DOHH2 (cell line): ENCODE results near the gene ZMAT5.

ENCODE experiments used
- EZH2phosphoT487 ChIP-seq: fragments of 200-600 bp; sonication (generic); IDR thresholded peaks from 2 replicates; pipeline ENCODE4 v1.6.1; 2017; ENCODE audit warnings: borderline replicate concordance, mild to moderate bottlenecking, antibody characterized with exemption, low read length, moderate library complexity, mixed read lengths
- TF ChIP-seq, protein P1 (sequence below): fragments of 200-600 bp; sonication (generic); IDR thresholded peaks from one replicate; pipeline ENCODE4 v1.5.1; 2014; ENCODE audit warnings: antibody characterized with exemption, mild to moderate bottlenecking, low read depth, low read length; ENCODE audit not compliant: poor library complexity, severe bottlenecking

DNA sequence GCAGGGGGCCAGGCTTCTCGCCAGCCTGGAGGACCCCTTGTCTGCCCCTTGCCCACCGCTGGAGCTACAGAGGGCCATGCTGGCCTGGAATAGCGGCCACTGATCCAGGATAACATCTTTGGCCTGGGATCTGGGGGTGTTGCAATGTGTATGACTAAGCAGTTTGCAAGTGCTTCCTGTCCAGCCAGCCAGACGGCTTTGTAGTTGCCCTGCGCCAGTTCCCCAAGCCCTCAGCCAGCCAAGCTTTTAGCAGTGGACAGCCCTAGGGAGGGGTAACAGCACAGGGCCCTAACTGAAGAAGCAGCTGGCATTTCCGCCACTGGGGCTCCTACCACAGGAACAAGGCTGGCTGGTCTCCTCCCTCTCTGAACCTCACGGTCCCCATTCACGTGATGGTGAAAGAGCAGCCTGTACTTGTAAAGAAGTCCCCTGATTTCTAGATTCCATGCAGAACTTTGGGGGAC, 32.4 kb upstream of the ZMAT5 start:
- no peak for TF ChIP-seq EZH2phosphoT487
- TF ChIP-seq, protein P1, sequence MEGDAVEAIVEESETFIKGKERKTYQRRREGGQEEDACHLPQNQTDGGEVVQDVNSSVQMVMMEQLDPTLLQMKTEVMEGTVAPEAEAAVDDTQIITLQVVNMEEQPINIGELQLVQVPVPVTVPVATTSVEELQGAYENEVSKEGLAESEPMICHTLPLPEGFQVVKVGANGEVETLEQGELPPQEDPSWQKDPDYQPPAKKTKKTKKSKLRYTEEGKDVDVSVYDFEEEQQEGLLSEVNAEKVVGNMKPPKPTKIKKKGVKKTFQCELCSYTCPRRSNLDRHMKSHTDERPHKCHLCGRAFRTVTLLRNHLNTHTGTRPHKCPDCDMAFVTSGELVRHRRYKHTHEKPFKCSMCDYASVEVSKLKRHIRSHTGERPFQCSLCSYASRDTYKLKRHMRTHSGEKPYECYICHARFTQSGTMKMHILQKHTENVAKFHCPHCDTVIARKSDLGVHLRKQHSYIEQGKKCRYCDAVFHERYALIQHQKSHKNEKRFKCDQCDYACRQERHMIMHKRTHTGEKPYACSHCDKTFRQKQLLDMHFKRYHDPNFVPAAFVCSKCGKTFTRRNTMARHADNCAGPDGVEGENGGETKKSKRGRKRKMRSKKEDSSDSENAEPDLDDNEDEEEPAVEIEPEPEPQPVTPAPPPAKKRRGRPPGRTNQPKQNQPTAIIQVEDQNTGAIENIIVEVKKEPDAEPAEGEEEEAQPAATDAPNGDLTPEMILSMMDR = no peak
